H9 (cell line): ENCODE measurements around the gene MSRB2. TPM values are rescaled to one million over a fixed set of nuclear protein-coding genes. Genes with fewer than 3 reads are reported as not detected.

Experiments used
- DNase-seq: peaks from one replicate; pipeline ENCODE4 v3.0.0-alpha.2; 2017
- H2AFZ ChIP-seq: one replicate; pipeline ENCODE4 v1.6.1; 2013; ENCODE audit warnings: mild to moderate bottlenecking, low read length, control low read depth, moderate library complexity
- H2AK5ac ChIP-seq: 2 replicates; pipeline ENCODE4 v1.6.1; 2013; ENCODE audit warnings: low read length, control low read depth, mixed read lengths; ENCODE audit not compliant: insufficient read length
- H2BK120ac ChIP-seq: one replicate; pipeline ENCODE4 v1.6.1; 2013; ENCODE audit warnings: low read depth, mild to moderate bottlenecking, low read length, control low read depth, inconsistent platforms; ENCODE audit not compliant: poor library complexity, severe bottlenecking
- H2BK12ac ChIP-seq: 2 replicates; pipeline ENCODE4 v1.6.1; 2013; ENCODE audit warnings: low read length, control low read depth, mixed read lengths, low read depth; ENCODE audit not compliant: insufficient read length
- H2BK15ac ChIP-seq: 2 replicates; pipeline ENCODE4 v1.6.1; 2013; ENCODE audit warnings: low read depth, low read length, control low read depth
- H2BK20ac ChIP-seq: one replicate; pipeline ENCODE4 v1.6.1; 2013; ENCODE audit warnings: low read depth, mild to moderate bottlenecking, low read length, control low read depth, inconsistent platforms; ENCODE audit not compliant: poor library complexity, severe bottlenecking
- H2BK5ac ChIP-seq: 2 replicates; pipeline ENCODE4 v1.6.1; 2013; ENCODE audit warnings: low read length, control low read depth, mixed read lengths; ENCODE audit not compliant: insufficient read length
- H3K14ac ChIP-seq: 2 replicates; pipeline ENCODE4 v1.6.1; 2013; ENCODE audit warnings: low read length, control low read depth; ENCODE audit not compliant: insufficient read depth
- H3K18ac ChIP-seq: 2 replicates; pipeline ENCODE4 v1.6.1; 2013; ENCODE audit warnings: low read depth, mild to moderate bottlenecking, mixed read lengths, low read length, control low read depth; ENCODE audit not compliant: insufficient read length
- H3K23ac ChIP-seq: 2 replicates; pipeline ENCODE4 v1.6.1; 2013; ENCODE audit warnings: low read length, control low read depth, mixed read lengths, low read depth; ENCODE audit not compliant: insufficient read length
- H3K23me2 ChIP-seq: 2 replicates; pipeline ENCODE4 v1.6.1; 2013; ENCODE audit warnings: low read depth, mild to moderate bottlenecking, mixed read lengths, low read length, control low read depth; ENCODE audit not compliant: insufficient read length, poor library complexity, severe bottlenecking
- H3K27ac ChIP-seq: 2 replicates; pipeline ENCODE4 v1.5.1; 2013; ENCODE audit warnings: low read length, control low read depth, mixed read lengths, low read depth; ENCODE audit not compliant: insufficient read length
- H3K27me3 ChIP-seq: 2 replicates; pipeline ENCODE4 v1.6.1; 2013; ENCODE audit warnings: low read length, control low read depth, inconsistent platforms; ENCODE audit not compliant: insufficient read depth
- H3K4ac ChIP-seq: 2 replicates; pipeline ENCODE4 v1.6.1; 2013; ENCODE audit warnings: low read depth, mild to moderate bottlenecking, control low read depth, inconsistent platforms, low read length, moderate library complexity
- H3K4me1 ChIP-seq: 2 replicates; pipeline ENCODE4 v1.6.1; 2013; ENCODE audit warnings: low read length, control low read depth, inconsistent platforms; ENCODE audit not compliant: insufficient read depth
- H3K4me2 ChIP-seq: 2 replicates; pipeline ENCODE4 v1.6.1; 2013; ENCODE audit warnings: low read length, control low read depth, mixed read lengths; ENCODE audit not compliant: insufficient read length, insufficient read depth
- H3K56ac ChIP-seq: 2 replicates; pipeline ENCODE4 v1.6.1; 2013; ENCODE audit warnings: low read depth, mild to moderate bottlenecking, mixed read lengths, low read length, control low read depth; ENCODE audit not compliant: insufficient read length
- H3K79me1 ChIP-seq: 2 replicates; pipeline ENCODE4 v1.6.1; 2013; ENCODE audit warnings: low read depth, mild to moderate bottlenecking, moderate library complexity, low read length, control low read depth, inconsistent platforms; ENCODE audit not compliant: insufficient read depth, poor library complexity, severe bottlenecking
- H3K79me2 ChIP-seq: 2 replicates; pipeline ENCODE4 v1.6.1; 2013; ENCODE audit warnings: low read length, control low read depth, inconsistent platforms; ENCODE audit not compliant: insufficient read depth
- H3K9ac ChIP-seq: 2 replicates; pipeline ENCODE4 v1.6.1; 2013; ENCODE audit warnings: low read length, control low read depth, mixed read lengths; ENCODE audit not compliant: insufficient read length; ENCODE audit errors: extremely low read depth
- H3K9me3 ChIP-seq: one replicate; pipeline ENCODE4 v1.6.1; 2013; ENCODE audit warnings: low read depth, low read length, inconsistent platforms; ENCODE audit not compliant: control insufficient read depth
- H3T11ph ChIP-seq: one replicate; pipeline ENCODE4 v1.6.1; 2013; ENCODE audit warnings: mild to moderate bottlenecking, low read length, control low read depth, inconsistent platforms
- H4K20me1 ChIP-seq: one replicate; pipeline ENCODE4 v1.6.1; 2013; ENCODE audit not compliant: control insufficient read depth, insufficient read length, insufficient read depth
- H4K5ac ChIP-seq: 2 replicates; pipeline ENCODE4 v1.6.1; 2013; ENCODE audit warnings: low read depth, mild to moderate bottlenecking, mixed read lengths, low read length, control low read depth; ENCODE audit not compliant: insufficient read length
- H4K8ac ChIP-seq: replicated peaks from 2 replicates; pipeline ENCODE4 v1.6.1; 2013; ENCODE audit warnings: low read length, control low read depth, mixed read lengths, low read depth; ENCODE audit not compliant: insufficient read length
- H4K91ac ChIP-seq: 2 replicates; pipeline ENCODE4 v1.6.1; 2013; ENCODE audit warnings: low read depth, mild to moderate bottlenecking, moderate library complexity, mixed read lengths, low read length, control low read depth; ENCODE audit not compliant: insufficient read length
- H3K27ac Mint-ChIP-seq, 3 experiments: 2 replicates in 2 of 3; 3 replicates in 1 of 3; pipeline ENCODE4 v1.8.0; 2020 to 2021; ENCODE audit warnings: mixed read lengths in 3 of 3, mild to moderate bottlenecking in 1 of 3, moderate library complexity in 1 of 3
- H3K27me3 Mint-ChIP-seq: 2 replicates; pipeline ENCODE4 v1.8.0; 2021; ENCODE audit warnings: low read depth, mild to moderate bottlenecking, moderate library complexity, mixed read lengths
- H3K36me3 Mint-ChIP-seq, 3 experiments: 2 replicates in 2 of 3; 3 replicates in 1 of 3; pipeline ENCODE4 v1.8.0; 2020 to 2021; ENCODE audit warnings: low read depth in 3 of 3, mixed read lengths in 3 of 3; ENCODE audit not compliant: insufficient read depth in 1 of 3
- H3K4me1 Mint-ChIP-seq, 2 experiments: 2 replicates each; pipeline ENCODE4 v1.8.0; 2020; ENCODE audit warnings: mixed read lengths in 2 of 2
- H3K4me3 Mint-ChIP-seq, 2 experiments: 2 replicates in 1 of 2; 3 replicates in 1 of 2; pipeline ENCODE4 v1.8.0; 2020 to 2021; ENCODE audit warnings: mild to moderate bottlenecking in 2 of 2, mixed read lengths in 2 of 2, moderate library complexity in 1 of 2
- H3K9me3 Mint-ChIP-seq, 2 experiments: 2 replicates in 1 of 2; 3 replicates in 1 of 2; pipeline ENCODE4 v1.8.0; 2020; ENCODE audit warnings: mild to moderate bottlenecking in 2 of 2, mixed read lengths in 2 of 2, moderate library complexity in 1 of 2
- CTCF ChIP-seq: fragments of 200-600 bp; sonication (generic); conservative IDR thresholded peaks from 3 replicates; pipeline ENCODE4 v1.8.0; 2021; ENCODE audit warnings: antibody characterized with exemption, mild to moderate bottlenecking
- WGBS: extraction: QIAGEN DNeasy Blood & Tissue Kit; methylation state at CpG from one replicate; pipeline ENCODE4 v1.1.7; 2013; ENCODE audit warnings: missing lambda C conversion rate, low lambda C conversion rate, mixed read lengths; ENCODE audit not compliant: insufficient read length; ENCODE audit errors: extremely low coverage; 5-methylcytosine and 5-hydroxymethylcytosine counted together
- total RNA-seq: library from RNA; stranded (reverse); gene quantifications from 2 replicates; pipeline ENCODE4 v1.2.1, GENCODE V29; 2021

Gene MSRB2
- total RNA-seq, 1 experiment from 2014 or later, result 18.0 TPM

- no peak overlapping the region for H3K9ac ChIP-seq
- Mint-ChIP-seq H3K27me3 (peaks cover 1% of the 10 kb centered on the region; the same call in 1 of the 2 replicates), H3K4me3 (no peak overlapping the region), H3K36me3 (0 out of 7 replicates have a peak, but pooled peaks cover 0 to under 1% (median 0%) of the 10 kb centered on the region in 3 experiments), H3K4me1 (no peaks in the 10 kb centered on the region), H3K9me3 (peaks cover under 1 to 5% of the 10 kb centered on the region in 2 experiments; a peak in 4 of 5 replicates), H3K27ac (no peak overlapping the region)
- no peak overlapping the region for H2BK15ac ChIP-seq
- DNase-seq, result no peak
- H2BK5ac ChIP-seq, result no peak overlapping the region
- H2BK120ac ChIP-seq, result no peak overlapping the region
- no peak overlapping the region for H2AK5ac ChIP-seq
- no peak overlapping the region for H3K14ac ChIP-seq
- no peak overlapping the region for H3K4me2 ChIP-seq
- H2AFZ ChIP-seq, result no peak overlapping the region
- H3K23ac ChIP-seq, result no peak overlapping the region
- no peak overlapping the region for H2BK20ac ChIP-seq
- H3K18ac ChIP-seq, result no peak overlapping the region
- no peak overlapping the region for H3K4ac ChIP-seq
- H4K91ac ChIP-seq, result no peak overlapping the region
- no peak overlapping the region for H4K5ac ChIP-seq
- no peaks in the 10 kb centered on the region for H3K79me2 ChIP-seq
- no peaks in the 10 kb centered on the region for H4K20me1 ChIP-seq
- H3K23me2 ChIP-seq, result no peaks in the 10 kb centered on the region
- H4K8ac ChIP-seq, result no peak overlapping the region
- no peak for TF ChIP-seq CTCF
- no peak overlapping the region for H3K56ac ChIP-seq
- H3T11ph ChIP-seq, result no peak overlapping the region
- no CpG with 5 or more reads among the region's 1 CpG for WGBS
- H3K27ac ChIP-seq, result no peak overlapping the region
- no peaks in the 10 kb centered on the region for H3K79me1 ChIP-seq
- H2BK12ac ChIP-seq, result no peak overlapping the region
- no peaks in the 10 kb centered on the region for H3K27me3 ChIP-seq
- H3K9me3 ChIP-seq, result no peaks in the 10 kb centered on the region
- H3K4me1 ChIP-seq, result no peaks in the 10 kb centered on the region
These were observed 44.3 kb downstream of the MSRB2 start for GRCh38 chr10:23139677-23140076.
